Measurements from ENCODE around the gene FAM20A.

DNA sequence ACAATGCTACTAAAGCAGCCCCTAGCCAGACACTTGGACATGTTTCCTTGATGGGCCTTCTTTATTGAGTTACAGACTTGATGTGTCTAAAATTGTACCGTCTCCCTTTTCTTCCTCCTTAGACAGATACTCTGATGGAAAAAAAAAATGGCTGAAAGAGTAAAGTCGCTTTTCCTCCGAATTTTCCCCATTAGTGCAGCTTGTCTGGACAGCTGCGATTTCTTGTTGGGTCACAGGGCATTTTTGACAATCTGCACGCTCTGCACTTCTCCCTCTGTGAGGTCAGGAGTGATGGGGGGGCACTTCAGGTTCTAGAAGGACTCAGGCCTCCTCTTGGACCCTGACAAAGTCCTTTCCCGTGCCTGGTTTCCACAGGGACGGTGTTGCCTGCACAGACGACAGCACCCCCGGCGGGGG, 89.9 kb downstream of the FAM20A start:
- no peak for TF ChIP-seq ZNF274 (IDR thresholded peaks at IDR 0.05; ENCODE audit: low read depth, low read length)
- no peak for TF ChIP-seq YY1 (IDR thresholded peaks at IDR 0.05; ENCODE audit: insufficient read depth, insufficient read length)

Measured in NT2/D1 (cell line).